GM12872 (cell line): Measurements from ENCODE around the gene APOL4.

Experiments used
- CTCF ChIP-seq: IDR thresholded peaks from 3 replicates; pipeline ENCODE4 v1.5.1; 2011; ENCODE audit warnings: low read depth, mild to moderate bottlenecking, low read length, moderate library complexity; ENCODE audit not compliant: insufficient read depth

The APOL4 gene

GRCh38 chr22:36154423-36154945 lies 47.1 kb downstream of the APOL4 start:
- no peak for TF ChIP-seq CTCF

GRCh38 chr22:36153501-36154422 lies 47.8 kb downstream of the APOL4 start:
- TF ChIP-seq CTCF = no peak

- TF ChIP-seq CTCF = no peak
These were observed 49.5 kb downstream of the APOL4 start for GRCh38 chr22:36152088-36152487.

- TF ChIP-seq CTCF = no peak
These were observed 50.5 kb downstream of the APOL4 start for GRCh38 chr22:36151006-36151595.

- TF ChIP-seq CTCF = no peak
These were observed 52.2 kb downstream of the APOL4 start for GRCh38 chr22:36149441-36149840.

- TF ChIP-seq CTCF = no peak
These were observed 53.2 kb downstream of the APOL4 start for GRCh38 chr22:36148411-36148810.

GRCh38 chr22:36147196-36147791 lies 54.3 kb downstream of the APOL4 start:
- no peak for TF ChIP-seq CTCF
